Stromal cell of bone marrow (primary cell): ENCODE data around the gene ARAP1.

Experiments used
- DNase-seq: peaks from one replicate; pipeline ENCODE4 v3.0.0-alpha.2; 2012; ENCODE audit warnings: low read depth

The ARAP1 gene

GRCh38 chr11:72724851-72725723 is 27.1 kb downstream of the ARAP1 start:
- peak; percentile 60 for DNase-seq

GRCh38 chr11:72724021-72724551 is 28.1 kb downstream of the ARAP1 start:
- no peak for DNase-seq

GRCh38 chr11:72723508-72723907 is 28.7 kb downstream of the ARAP1 start:
- no peak for DNase-seq

- DNase-seq = peak; percentile 75
These were observed 30.0 kb downstream of the ARAP1 start for GRCh38 chr11:72722050-72722748.

GRCh38 chr11:72721689-72722049 is 30.5 kb downstream of the ARAP1 start:
- no peak for DNase-seq

- DNase-seq = no peak
These were observed 30.9 kb downstream of the ARAP1 start for GRCh38 chr11:72721276-72721675.

- DNase-seq = no peak
These were observed 31.4 kb downstream of the ARAP1 start for GRCh38 chr11:72720784-72721183.

GRCh38 chr11:72720047-72720446 is 32.2 kb downstream of the ARAP1 start:
- DNase-seq = no peak

GRCh38 chr11:72719551-72719950 is 32.7 kb downstream of the ARAP1 start:
- no peak for DNase-seq

- no peak for DNase-seq
These were observed 33.1 kb downstream of the ARAP1 start for GRCh38 chr11:72719144-72719543.

- DNase-seq = no peak
These were observed 34.1 kb downstream of the ARAP1 start for GRCh38 chr11:72718101-72718501.

GRCh38 chr11:72716788-72717435 is 35.3 kb downstream of the ARAP1 start:
- no peak for DNase-seq

GRCh38 chr11:72716290-72716689 is 35.9 kb downstream of the ARAP1 start:
- DNase-seq = no peak

- no peak for DNase-seq
These were observed 39.4 kb downstream of the ARAP1 start for GRCh38 chr11:72712841-72713240.

- no peak for DNase-seq
These were observed 39.9 kb downstream of the ARAP1 start for GRCh38 chr11:72712168-72712751.

GRCh38 chr11:72711141-72711540 is 41.1 kb downstream of the ARAP1 start:
- no peak for DNase-seq

GRCh38 chr11:72710278-72710677 is 41.9 kb downstream of the ARAP1 start:
- no peak for DNase-seq

GRCh38 chr11:72709478-72710238 is 42.5 kb downstream of the ARAP1 start:
- no peak for DNase-seq

- DNase-seq = no peak
These were observed 45.2 kb downstream of the ARAP1 start for GRCh38 chr11:72707032-72707431.

GRCh38 chr11:72706579-72706978 is 45.6 kb downstream of the ARAP1 start:
- DNase-seq = no peak
